ENCODE measurements around the gene PBLD. TPM values are rescaled to one million over a fixed set of nuclear protein-coding genes. Genes with fewer than 3 reads are reported as not detected.

Gene PBLD
- total and polyA plus RNA-seq, 8 donors, result 11.9 to 47.5 (median 26.5) TPM

DNA sequence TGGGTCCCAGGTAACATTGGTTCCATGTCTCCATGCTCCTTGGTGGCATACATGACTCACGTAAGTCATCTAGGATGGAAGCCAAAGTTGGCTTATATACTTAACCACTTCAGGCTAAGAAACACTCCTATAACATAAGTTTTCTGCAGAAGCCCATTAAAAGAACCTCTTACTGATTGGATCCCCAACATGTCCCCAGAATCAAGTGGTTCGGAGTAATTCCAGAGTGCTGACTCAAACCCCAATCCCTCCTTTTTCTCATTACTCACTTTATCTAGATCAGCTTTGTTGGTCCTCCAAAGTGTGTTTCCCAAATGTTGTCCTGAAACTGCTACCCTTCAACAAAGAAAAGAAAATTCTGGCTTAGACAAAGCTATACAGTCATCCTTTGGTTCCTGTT lies 90.7 kb downstream of the PBLD start:
- no peak for ATAC-seq
- no peak for DNase-seq
- Histone ChIP-seq H3K36me3 (no peaks in the 10 kb centered on the region), H3K4me3 (no peak overlapping the region), H3K27ac (no peak overlapping the region), H3K4me1 (no peaks in the 10 kb centered on the region), H3K9me3 (no peaks in the 10 kb centered on the region), H3K27me3 (no peaks in the 10 kb centered on the region)
- intact Hi-C loops (cut with DNase I), result no loop called here
- WGBS, 2 donors, result 91 to 100% methylated on average over 2 of the region's 2 CpGs
- TF ChIP-seq, protein P1, sequence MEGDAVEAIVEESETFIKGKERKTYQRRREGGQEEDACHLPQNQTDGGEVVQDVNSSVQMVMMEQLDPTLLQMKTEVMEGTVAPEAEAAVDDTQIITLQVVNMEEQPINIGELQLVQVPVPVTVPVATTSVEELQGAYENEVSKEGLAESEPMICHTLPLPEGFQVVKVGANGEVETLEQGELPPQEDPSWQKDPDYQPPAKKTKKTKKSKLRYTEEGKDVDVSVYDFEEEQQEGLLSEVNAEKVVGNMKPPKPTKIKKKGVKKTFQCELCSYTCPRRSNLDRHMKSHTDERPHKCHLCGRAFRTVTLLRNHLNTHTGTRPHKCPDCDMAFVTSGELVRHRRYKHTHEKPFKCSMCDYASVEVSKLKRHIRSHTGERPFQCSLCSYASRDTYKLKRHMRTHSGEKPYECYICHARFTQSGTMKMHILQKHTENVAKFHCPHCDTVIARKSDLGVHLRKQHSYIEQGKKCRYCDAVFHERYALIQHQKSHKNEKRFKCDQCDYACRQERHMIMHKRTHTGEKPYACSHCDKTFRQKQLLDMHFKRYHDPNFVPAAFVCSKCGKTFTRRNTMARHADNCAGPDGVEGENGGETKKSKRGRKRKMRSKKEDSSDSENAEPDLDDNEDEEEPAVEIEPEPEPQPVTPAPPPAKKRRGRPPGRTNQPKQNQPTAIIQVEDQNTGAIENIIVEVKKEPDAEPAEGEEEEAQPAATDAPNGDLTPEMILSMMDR (IDR thresholded peaks at IDR 0.05), result no peak
- no peak for FAIRE-seq

DNA sequence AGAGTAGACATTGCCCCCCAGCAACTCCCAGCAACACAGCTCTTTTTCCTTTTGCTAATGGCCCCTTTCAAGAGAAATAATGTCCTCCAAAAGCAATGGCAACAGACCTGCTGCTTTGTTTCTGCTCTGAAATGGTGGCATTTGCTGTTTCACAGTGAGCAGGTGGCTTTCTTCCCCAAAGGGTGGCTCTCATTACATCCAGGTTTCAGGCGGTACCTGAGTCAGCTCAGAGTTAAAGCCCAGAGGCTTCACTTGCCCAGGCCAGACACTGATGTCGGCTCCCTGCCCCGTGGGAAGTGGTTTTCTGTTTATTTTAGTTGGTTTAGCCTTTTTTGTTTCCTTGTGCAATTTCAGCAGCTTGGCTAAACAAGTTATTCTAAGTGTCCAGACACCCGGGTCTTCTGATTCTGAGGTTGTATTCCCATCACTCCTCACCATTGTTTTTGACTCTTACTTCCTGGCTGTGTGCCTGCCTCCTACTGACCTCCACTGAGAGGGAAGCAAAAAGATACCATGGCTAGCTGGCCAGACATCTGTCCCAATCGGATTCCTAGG lies 93.1 kb downstream of the PBLD start:
- no peak overlapping the region for H3K27ac ChIP-seq
- no peaks in the 10 kb centered on the region for H3K9me3 ChIP-seq
- H3K36me3 ChIP-seq, result no peaks in the 10 kb centered on the region
- ATAC-seq (no peak), FAIRE-seq (no peak), DNase-seq (no peak)
- intact Hi-C loops (cut with DNase I), result loop anchor here in 1 of 3 donors (10.0 kb wide), 1 partner anchor 55 kb away; no protein-coding TSS in a partner anchor
- TF ChIP-seq, protein P1 (IDR thresholded peaks at IDR 0.05), result no peak
- 76 to 81% methylated on average over 5 of the region's 5 CpGs for WGBS, 2 donors
- no peak overlapping the region for H3K4me3 ChIP-seq
- no peaks in the 10 kb centered on the region for H3K27me3 ChIP-seq
- H3K4me1 ChIP-seq, result no peaks in the 10 kb centered on the region

DNA sequence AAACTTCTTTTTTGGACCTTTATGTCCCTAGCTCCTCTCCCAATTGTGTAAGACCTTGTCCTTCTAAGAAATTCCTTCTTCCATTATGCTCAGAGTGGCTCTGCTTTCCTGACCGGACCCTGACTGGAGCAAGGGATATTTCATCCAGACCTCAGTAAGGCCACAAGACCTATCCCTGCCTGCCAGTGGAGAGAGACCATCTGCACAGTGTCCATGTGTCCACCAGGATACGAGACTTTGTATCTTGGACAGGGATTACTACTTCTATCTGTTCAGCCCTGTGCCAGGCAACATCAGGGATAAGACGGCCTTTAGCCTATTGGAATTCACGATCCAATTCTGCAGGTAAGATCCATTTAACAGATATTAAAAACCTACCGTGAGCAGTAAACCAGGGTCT lies 93.7 kb downstream of the PBLD start:
- WGBS, 2 donors, result 92 to 95% methylated on average over 5 of the region's 5 CpGs
- TF ChIP-seq, protein P1 (IDR thresholded peaks at IDR 0.05), result no peak
- Histone ChIP-seq H3K4me3 (no peak overlapping the region), H3K4me1 (no peaks in the 10 kb centered on the region), H3K27me3 (no peaks in the 10 kb centered on the region), H3K9me3 (no peaks in the 10 kb centered on the region), H3K36me3 (no peaks in the 10 kb centered on the region), H3K27ac (no peak overlapping the region)
- ATAC-seq, result no peak
- FAIRE-seq, result no peak
- intact Hi-C loops (cut with DNase I), result loop anchor here in 1 of 3 donors (10.0 kb wide), 1 partner anchor 56 kb away; no protein-coding TSS in a partner anchor
- no peak for DNase-seq

DNA sequence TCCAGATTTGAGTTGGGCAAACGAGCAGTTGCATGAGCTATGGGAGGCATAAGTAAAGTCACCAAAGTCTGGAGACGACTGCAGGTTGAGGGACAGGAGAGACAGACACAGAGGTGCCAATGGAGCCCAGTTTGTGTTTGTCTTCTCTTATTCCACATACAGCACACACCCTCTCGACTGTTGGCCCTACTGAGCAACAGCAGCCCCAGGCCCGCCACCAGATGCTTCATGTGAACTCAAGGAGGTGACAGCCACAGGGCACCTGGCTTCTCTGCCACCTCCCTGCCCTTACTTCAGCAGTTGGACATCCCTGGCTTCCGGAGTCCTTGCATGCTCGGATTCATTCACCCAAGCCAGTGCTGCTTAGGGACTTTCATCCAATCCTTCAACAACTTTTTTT lies 94.4 kb downstream of the PBLD start:
- WGBS, 2 donors, result 82 to 89% methylated on average over 6 of the region's 6 CpGs
- H3K27me3 ChIP-seq, result no peaks in the 10 kb centered on the region
- FAIRE-seq (no peak), ATAC-seq (no peak), DNase-seq (no peak)
- TF ChIP-seq, protein P1 (IDR thresholded peaks at IDR 0.05), result no peak
- H3K4me3 ChIP-seq, result no peak overlapping the region
- H3K4me1 ChIP-seq, result no peaks in the 10 kb centered on the region
- H3K36me3 ChIP-seq, result no peaks in the 10 kb centered on the region
- H3K9me3 ChIP-seq, result no peaks in the 10 kb centered on the region
- intact Hi-C loops (cut with DNase I), result loop anchor here in 1 of 3 donors (10.0 kb wide), 1 partner anchor 56 kb away; no protein-coding TSS in a partner anchor
- H3K27ac ChIP-seq, result no peak overlapping the region

DNA sequence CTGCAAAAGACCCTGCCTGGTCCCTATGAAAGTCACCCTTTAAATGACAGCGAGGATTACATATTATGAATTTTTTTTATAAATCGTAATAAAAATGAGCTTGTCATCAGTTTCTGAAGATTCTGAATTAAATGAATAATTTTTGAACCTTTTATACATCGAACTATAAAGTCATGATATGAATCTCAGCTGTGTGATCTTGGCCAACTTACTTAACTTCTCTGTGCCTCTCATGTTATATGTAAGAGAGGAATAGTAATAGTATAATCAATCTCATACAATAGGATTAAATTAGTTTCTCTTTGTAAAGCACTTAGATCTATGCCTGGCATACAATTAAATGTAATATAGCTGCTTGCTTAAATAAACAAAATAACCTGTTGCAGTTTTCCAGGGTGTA lies 95.6 kb downstream of the PBLD start:
- H3K27ac ChIP-seq, result no peak overlapping the region
- H3K36me3 ChIP-seq, result no peaks in the 10 kb centered on the region
- intact Hi-C loops (cut with DNase I), result loop anchor here in 1 of 3 donors (10.0 kb wide), 1 partner anchor 58 kb away; no protein-coding TSS in a partner anchor
- H3K4me1 ChIP-seq, result no peaks in the 10 kb centered on the region
- TF ChIP-seq, protein P1 (IDR thresholded peaks at IDR 0.05), result no peak
- WGBS, 2 donors, result 80 to 90% methylated on average over 3 of the region's 3 CpGs
- no peaks in the 10 kb centered on the region for H3K27me3 ChIP-seq
- DNase-seq, result no peak
- no peak for FAIRE-seq
- no peaks in the 10 kb centered on the region for H3K9me3 ChIP-seq
- H3K4me3 ChIP-seq, result no peak overlapping the region
- ATAC-seq, result no peak
